RWPE1 (cell line): ENCODE results near the gene MEST.
"Not testable (repeated sequence)": the region's sequence is repeated elsewhere in the genome, so short reads cannot be mapped to it uniquely, and the experiment has no call there.

Experiments
- CTCF ChIA-PET: fragments of 350-600 bp; sonication (Branson Sonifier 250); formaldehyde crosslinking; extraction: SDS; loops from one replicate; lab custom pipeline; 2021; lab: Yijun Ruan, JAX
- POLR2A ChIA-PET: fragments of 400-600 bp; formaldehyde crosslinking; extraction: SDS; loops from one replicate; lab custom pipeline; 2020; ENCODE audit warnings: antibody characterized with exemption; ENCODE audit not compliant: low non-redundant PET; lab: Yijun Ruan, JAX
- DNase-seq: peaks from one replicate; pipeline ENCODE4 v3.0.0; 2012; ENCODE audit warnings: low spot score
- H3K27ac ChIP-seq: fragments of 450-650 bp; 2 replicates; pipeline ENCODE4 v1.5.1; 2017
- TF ChIP-seq, protein P1 (sequence below): fragments of 450-650 bp; conservative IDR thresholded peaks from 2 replicates; pipeline ENCODE4 v1.5.1; 2017; ENCODE audit warnings: low read depth, mild to moderate bottlenecking

The MEST gene

DNA sequence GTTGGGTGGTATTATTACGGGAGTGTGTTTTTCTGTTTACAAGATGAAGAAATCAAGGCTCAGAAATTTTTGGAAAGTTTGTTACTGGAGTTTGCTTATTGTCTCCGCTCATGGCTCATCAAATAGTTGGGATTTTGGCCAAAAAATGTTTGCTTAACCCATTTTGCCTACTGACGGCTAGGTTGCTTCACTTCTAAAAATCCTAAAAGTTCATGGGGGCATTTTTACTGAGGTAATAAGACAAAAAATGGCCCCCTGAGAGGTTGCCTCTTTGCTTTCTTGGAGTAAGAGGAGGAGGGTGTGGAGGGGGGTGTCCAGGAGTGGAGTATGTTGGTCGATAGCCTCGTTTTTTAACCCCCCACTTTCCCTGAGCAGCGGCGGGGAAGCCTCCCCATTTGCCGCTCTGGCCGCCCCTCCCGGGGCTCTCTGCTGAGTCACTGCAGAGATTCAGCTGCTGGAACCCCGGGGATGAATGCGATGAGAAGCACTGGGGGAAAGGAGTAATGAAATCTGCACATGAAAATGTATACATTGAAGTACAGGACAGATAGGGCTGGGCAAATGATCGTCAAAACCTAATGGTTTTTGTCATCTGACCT, 1.5 kb downstream of the MEST start:
- no peak overlapping the region for H3K27ac ChIP-seq
- POLR2A ChIA-PET: no interaction called here
- no peak for DNase-seq
- TF ChIP-seq, protein P1, sequence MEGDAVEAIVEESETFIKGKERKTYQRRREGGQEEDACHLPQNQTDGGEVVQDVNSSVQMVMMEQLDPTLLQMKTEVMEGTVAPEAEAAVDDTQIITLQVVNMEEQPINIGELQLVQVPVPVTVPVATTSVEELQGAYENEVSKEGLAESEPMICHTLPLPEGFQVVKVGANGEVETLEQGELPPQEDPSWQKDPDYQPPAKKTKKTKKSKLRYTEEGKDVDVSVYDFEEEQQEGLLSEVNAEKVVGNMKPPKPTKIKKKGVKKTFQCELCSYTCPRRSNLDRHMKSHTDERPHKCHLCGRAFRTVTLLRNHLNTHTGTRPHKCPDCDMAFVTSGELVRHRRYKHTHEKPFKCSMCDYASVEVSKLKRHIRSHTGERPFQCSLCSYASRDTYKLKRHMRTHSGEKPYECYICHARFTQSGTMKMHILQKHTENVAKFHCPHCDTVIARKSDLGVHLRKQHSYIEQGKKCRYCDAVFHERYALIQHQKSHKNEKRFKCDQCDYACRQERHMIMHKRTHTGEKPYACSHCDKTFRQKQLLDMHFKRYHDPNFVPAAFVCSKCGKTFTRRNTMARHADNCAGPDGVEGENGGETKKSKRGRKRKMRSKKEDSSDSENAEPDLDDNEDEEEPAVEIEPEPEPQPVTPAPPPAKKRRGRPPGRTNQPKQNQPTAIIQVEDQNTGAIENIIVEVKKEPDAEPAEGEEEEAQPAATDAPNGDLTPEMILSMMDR: no peak
- CTCF ChIA-PET: no interaction called here

DNA sequence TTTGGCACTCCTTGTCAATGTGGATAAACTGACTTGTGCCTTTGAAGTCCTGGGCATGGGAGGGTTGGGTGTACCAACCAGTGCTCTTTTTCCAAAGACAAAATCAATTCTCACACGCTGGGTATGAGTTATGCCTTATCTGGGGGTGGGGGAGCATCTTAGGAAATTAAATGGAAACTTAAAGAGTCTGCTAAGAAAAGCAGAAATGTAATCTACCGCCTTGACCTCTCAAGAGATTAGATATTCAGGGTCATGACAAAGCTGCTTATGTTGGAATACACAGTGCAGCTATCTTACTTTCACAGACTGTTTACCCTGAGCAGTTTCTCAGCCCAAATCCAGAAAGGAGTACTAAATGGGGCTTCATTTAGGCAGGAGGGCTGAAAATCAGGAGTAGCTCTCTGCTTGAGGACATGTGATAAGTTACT, 2.6 kb downstream of the MEST start:
- POLR2A ChIA-PET: no interaction called here
- TF ChIP-seq, protein P1: no peak
- no peak overlapping the region for H3K27ac ChIP-seq
- no peak for DNase-seq
- CTCF ChIA-PET: no interaction called here

DNA sequence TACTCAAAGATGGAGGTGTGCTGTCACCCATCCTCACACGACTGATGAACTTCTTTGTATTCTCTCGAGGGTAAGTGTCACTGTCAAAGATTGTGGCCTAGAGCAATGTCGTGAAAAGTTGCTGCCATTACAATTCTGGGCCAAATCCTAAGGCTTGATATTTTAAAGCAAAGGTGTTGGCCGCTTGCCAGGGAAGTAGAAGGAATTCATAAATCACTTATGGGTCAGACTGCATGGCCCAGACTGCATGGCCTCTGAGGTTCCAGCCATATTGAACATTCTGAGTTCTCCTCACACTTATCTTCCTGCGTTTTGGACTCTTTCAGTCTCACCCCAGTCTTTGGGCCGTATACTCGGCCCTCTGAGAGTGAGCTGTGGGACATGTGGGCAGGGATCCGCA, 8.6 kb downstream of the MEST start:
- TF ChIP-seq, protein P1: no peak
- DNase-seq: no peak
- H3K27ac ChIP-seq: no peak overlapping the region
- ChIA-PET POLR2A (no interaction called here), CTCF (no interaction called here)

DNA sequence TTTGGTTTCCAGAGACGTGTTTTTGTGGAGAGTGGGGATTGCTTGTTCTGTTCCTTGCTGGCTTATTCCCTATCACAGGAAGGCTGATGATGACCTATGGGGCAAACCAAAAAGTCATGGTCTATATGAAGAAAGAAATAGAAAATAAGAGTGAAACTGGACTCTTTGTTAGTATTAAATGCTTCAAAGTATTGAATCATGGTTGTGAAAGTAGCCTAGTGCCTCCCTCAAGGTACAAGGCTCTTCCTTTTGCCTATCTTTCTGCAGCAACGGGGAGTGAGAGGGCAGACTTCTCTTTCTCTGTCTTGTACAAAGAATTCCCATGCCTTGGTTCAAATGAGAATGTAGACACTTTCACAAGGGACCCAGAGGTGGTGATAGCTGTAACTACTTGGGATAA, 9.0 kb downstream of the MEST start:
- H3K27ac ChIP-seq: no peak overlapping the region
- ChIA-PET CTCF (no interaction called here), POLR2A (no interaction called here)
- no peak for DNase-seq
- TF ChIP-seq, protein P1: no peak

DNA sequence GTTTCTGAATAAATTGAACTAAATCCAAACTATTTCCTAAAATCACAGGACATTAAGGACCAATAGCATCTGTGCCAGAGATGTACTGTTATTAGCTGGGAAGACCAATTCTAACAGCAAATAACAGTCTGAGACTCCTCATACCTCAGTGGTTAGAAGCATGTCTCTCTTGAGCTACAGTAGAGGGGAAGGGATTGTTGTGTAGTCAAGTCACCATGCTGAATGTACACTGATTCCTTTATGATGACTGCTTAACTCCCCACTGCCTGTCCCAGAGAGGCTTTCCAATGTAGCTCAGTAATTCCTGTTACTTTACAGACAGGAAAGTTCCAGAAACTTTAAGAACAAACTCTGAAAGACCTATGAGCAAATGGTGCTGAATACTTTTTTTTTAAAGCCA, 13.9 kb downstream of the MEST start:
- TF ChIP-seq, protein P1: no peak
- POLR2A ChIA-PET: no interaction called here
- no peak for DNase-seq
- CTCF ChIA-PET: interaction anchor here (0.6 kb wide), 2 partner anchors 113 to 452 kb away, joined by 3 to 4 read pairs; no protein-coding TSS in a partner anchor
- H3K27ac ChIP-seq: no peak overlapping the region

DNA sequence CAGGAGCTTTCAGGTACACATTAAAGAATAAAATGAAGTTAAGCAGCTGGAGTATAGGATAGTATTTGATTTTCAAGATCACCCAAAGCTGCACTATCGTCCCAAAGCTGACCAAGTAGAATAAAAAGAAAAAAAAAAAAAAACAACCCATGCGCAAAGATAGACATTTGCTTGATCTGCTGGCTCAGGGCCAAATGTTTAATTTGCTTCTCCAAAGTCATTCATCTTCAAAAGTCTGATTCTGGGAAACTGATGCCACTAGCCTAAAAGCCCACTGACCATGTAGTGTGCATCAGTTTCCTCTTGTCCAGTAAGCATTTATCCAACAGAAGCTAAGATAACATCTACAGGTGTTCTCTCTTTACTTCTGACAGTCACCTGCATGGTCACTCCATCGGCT, 14.5 kb downstream of the MEST start:
- TF ChIP-seq, protein P1: no peak
- POLR2A ChIA-PET: no interaction called here
- CTCF ChIA-PET: interaction anchor here (0.6 kb wide), 1 partner anchor 49 kb away, joined by 3 read pairs; no protein-coding TSS in a partner anchor
- no peak overlapping the region for H3K27ac ChIP-seq
- DNase-seq: no peak

DNA sequence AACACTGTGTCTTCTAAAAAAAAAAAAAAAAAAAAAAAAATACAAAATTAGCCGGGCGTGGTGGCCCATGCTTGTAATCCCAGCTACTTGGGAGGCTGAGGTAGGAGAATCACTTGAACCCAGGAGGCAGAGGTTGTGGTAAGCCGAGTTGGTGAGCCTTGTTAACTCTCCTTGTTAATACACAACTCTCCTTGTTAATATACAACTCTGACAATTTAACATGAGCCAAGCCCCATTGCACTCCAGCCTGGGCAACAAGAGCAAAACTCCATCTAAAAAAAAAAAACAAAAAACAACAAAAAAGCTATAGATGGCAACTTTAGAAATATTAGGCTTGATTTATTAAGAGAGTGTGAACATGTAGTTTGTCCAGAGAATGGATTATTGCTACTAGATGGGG, 20.2 kb downstream of the MEST start:
- DNase-seq, H3K27ac ChIP-seq, CTCF ChIA-PET, POLR2A ChIA-PET: not testable (repeated sequence)
